Body of pancreas (tissue), 4 donors: ENCODE results near the gene TENT4A.

Experiments
- CTCF ChIP-seq, 7 experiments: fragments of 450-650 bp in 4 of 7; fragments of 200-600 bp in 3 of 7; sonication (generic) in 3 of 7; IDR thresholded peaks; one replicate each; pipeline ENCODE4 v1.5.1; 2016 to 2019; ENCODE audit warnings: antibody characterized with exemption in 7 of 7
- POLR2A ChIP-seq, 3 donors: fragments of 450-650 bp; IDR thresholded peaks; one replicate each; pipeline ENCODE4 v1.6.1; 2016; ENCODE audit warnings: antibody characterized with exemption in 3 of 3, mild to moderate bottlenecking in 2 of 3

- TF ChIP-seq CTCF (IDR thresholded peaks at IDR 0.05) (no peak), POLR2A (IDR thresholded peaks at IDR 0.05) (no peak)
These were observed 1.7 kb upstream of the TENT4A start for GRCh38 chr5:6711409-6712141.
